NCI-H748 (cell line): ENCODE measurements around the gene APC.

Source experiments
- DNase-seq: peaks from one replicate; lab custom pipeline; 2025; ENCODE audit not compliant: unreplicated experiment; lab: John Stamatoyannopoulos, UW

The APC gene

DNA sequence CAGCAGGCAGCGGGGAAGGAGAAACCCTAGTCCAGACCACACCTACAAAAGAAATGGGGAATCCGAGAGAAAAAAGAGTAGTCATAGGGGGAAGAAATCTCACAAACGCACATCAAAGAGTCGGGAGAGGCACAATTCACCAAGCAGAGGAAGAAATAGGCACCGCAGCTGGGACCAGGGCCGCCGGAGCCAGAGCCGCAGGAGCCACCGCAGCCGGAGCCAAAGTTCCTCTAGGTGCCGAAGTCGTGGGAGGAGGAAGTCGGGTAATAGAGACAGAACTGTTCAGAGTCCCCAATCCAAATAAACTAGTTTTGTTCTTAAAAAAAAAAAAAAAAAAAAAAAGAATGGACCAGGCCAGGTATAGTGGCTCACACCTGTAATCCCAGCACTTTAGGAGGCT is 155.1 kb downstream of the APC start:
- no peak for DNase-seq

GRCh38 chr5:112895682-112896081 is 158.0 kb downstream of the APC start:
- no peak for DNase-seq
